ENCODE data around the gene DPYSL3. TPM values are rescaled to one million over a fixed set of nuclear protein-coding genes. Genes with fewer than 3 reads are reported as not detected.

Gene DPYSL3
- total and polyA plus RNA-seq, 5 experiments from 2014 or later, result not detected

DNA sequence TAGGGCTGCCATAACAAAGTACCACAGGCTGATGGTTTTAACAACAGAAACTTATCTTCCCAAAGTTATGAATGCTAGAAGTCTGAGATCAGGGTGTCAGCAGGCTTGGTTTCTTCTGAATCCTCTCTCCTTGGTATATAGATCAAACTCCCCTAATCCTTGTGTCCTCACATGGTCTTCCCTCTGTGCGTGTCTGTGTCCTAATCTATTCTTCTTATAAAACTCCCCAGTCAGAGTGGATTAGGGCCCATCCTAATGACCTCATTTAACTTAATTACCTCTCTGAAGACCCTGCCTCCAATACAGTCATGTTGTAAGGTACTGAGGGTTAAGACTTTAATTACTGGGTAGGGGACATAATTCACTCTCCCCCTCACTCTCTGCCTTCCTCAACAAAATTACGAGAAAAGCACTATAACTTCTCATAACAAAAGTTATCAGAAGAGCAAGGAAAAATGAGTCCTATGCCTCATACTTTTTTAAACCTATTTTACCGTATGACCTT lies 68.6 kb downstream of the DPYSL3 start:
- no peak for ATAC-seq
- Mint-ChIP-seq H3K4me1 (no peaks in the 10 kb centered on the region), H3K9me3 (peaks cover 0 to 3% (median 0%) of the 10 kb centered on the region in 9 donors), H3K36me3 (no peaks in the 10 kb centered on the region), H3K4me3 (no peak overlapping the region), H3K27me3 (peaks cover 3 to 24% (median 7%) of the 10 kb centered on the region in 5 donors), H3K27ac (no peak overlapping the region)
- POLR2A ChIA-PET, result no interaction called here
- DNase-seq, result no peak

DNA sequence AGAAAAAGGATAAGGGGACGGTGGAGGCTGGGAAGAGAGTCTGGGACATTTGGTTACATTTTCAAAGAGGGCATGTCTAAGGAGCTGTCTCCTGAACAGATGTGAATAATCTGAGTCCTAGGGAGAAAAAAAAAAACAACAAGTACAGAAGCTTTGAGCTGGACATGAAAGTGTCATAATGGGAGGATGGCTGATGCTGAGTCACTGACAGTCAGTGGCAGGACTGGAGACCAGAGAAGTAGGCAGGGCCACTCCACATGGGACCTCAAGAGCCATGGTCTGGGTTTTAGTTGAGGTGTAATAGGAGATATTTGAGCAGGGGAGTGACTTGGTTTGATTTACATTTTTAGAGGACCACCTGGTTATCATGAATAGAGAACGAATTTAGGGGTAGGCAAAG lies 70.6 kb downstream of the DPYSL3 start:
- POLR2A ChIA-PET, result no interaction called here
- no peak for ATAC-seq

DNA sequence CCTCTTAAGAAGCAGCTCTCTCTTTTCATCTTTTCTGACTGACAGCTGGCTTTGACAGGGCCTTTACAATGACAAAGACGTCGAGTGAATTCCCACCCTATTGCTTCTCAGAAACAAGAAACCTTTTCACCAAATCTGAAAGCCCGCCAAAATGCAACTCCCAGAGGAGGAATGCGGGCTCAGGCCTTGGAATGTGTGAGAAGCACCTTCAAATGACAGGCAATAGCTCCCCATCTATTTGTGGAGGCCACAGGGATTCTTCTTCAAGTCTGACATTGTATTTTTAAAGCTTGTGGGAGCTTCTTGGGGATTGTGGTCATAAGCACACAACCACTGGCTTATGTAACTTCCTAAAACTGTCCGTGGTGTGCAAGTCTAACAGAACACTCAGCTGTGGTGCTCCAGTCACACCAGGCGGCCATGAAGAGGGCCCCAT lies 72.7 kb downstream of the DPYSL3 start:
- DNase-seq (no peak), ATAC-seq (no peak)
- POLR2A ChIA-PET, result no interaction called here
- Mint-ChIP-seq H3K27me3 (peaks cover 2 to 26% (median 3%) of the 10 kb centered on the region in 5 donors), H3K4me3 (no peak overlapping the region), H3K27ac (no peak overlapping the region), H3K4me1 (no peaks in the 10 kb centered on the region), H3K36me3 (no peaks in the 10 kb centered on the region), H3K9me3 (no peaks in the 10 kb centered on the region)

More for the DNA sequence above, 70.6 kb downstream of the DPYSL3 start:
- no peak for DNase-seq
- Mint-ChIP-seq H3K4me1 (no peaks in the 10 kb centered on the region), H3K4me3 (no peak overlapping the region), H3K9me3 (peaks cover 0 to 3% (median 0%) of the 10 kb centered on the region in 9 donors), H3K27ac (no peak overlapping the region), H3K36me3 (no peaks in the 10 kb centered on the region), H3K27me3 (peaks cover 3 to 28% (median 7%) of the 10 kb centered on the region in 5 donors)

DNA sequence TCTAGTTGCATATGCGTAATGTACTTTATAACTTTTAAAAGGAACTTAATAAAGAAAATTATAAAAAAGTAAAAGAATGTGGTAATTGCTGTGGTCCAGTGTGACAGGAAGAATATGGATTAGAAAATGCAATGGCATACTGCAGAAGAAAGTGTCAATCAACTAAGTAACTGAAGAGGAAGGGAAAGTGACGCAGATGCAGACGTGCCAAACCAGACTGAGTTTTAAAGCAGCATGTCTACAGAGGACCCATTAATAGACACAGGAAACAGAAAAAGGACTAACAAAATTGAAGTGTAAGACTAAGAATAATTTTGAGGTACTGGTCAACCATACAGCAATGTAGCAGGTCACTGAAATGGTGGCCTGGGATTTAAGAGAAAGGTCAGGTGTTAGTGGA lies 73.3 kb downstream of the DPYSL3 start:
- no peaks in the 10 kb centered on the region for H3K4me1 Mint-ChIP-seq
- DNase-seq (no peak), ATAC-seq (no peak)
- H3K27me3 Mint-ChIP-seq, result peaks cover 2 to 20% (median 3%) of the 10 kb centered on the region in 5 donors
- no peak overlapping the region for H3K4me3 Mint-ChIP-seq
- POLR2A ChIA-PET, result no interaction called here
- no peaks in the 10 kb centered on the region for H3K36me3 Mint-ChIP-seq
- H3K27ac Mint-ChIP-seq, result no peak overlapping the region
- no peaks in the 10 kb centered on the region for H3K9me3 Mint-ChIP-seq

DNA sequence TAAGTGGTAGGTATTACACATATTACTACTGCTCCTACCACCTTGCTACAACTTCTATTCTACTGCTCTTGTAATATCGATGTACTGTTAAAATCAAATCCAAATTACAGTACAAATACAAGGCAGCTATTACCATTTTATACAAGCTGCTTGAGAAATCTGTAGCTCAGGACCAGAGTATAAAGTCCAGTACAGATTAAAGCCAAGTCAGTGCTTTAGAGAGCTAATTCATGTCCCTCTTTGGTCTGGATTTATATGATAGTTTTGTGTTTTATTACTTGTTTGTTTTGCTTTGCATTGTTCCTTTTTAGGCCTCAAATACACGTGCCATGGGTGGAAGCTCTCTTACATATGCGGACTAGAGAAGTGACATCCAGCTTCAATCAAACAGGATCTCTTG lies 75.8 kb downstream of the DPYSL3 start:
- Mint-ChIP-seq H3K4me1 (no peaks in the 10 kb centered on the region), H3K27me3 (peaks cover 2 to 22% (median 4%) of the 10 kb centered on the region in 5 donors), H3K36me3 (no peaks in the 10 kb centered on the region), H3K4me3 (no peak overlapping the region), H3K27ac (no peak overlapping the region), H3K9me3 (no peaks in the 10 kb centered on the region)
- DNase-seq, result no peak
- no peak for ATAC-seq
- POLR2A ChIA-PET, result no interaction called here

DNA sequence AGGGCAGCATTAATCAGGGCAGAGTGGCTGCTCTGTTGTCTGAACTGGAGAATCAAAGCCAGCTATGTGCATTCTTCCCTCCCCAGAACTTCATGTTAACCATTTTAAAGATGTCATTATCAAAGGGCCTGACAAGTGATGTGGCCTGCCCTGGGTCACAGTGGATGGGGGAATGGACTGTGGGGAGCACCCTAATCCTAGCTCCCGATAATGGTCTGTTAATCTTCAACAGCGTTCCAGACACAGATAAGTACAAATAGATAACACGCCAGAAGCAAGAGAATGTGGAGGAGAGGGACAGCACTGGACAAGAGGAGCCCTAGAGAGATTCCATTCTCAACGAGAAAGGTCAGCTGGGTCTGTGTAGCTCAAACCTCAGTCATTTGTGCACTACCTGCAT lies 77.5 kb downstream of the DPYSL3 start:
- POLR2A ChIA-PET, result no interaction called here
- H3K36me3 Mint-ChIP-seq, result no peaks in the 10 kb centered on the region
- H3K27me3 Mint-ChIP-seq, result peaks cover 3 to 22% (median 6%) of the 10 kb centered on the region in 5 donors
- H3K9me3 Mint-ChIP-seq, result no peaks in the 10 kb centered on the region
- ATAC-seq, result no peak
- no peak for DNase-seq
- no peak overlapping the region for H3K4me3 Mint-ChIP-seq
- H3K4me1 Mint-ChIP-seq, result no peaks in the 10 kb centered on the region
- no peak overlapping the region for H3K27ac Mint-ChIP-seq

DNA sequence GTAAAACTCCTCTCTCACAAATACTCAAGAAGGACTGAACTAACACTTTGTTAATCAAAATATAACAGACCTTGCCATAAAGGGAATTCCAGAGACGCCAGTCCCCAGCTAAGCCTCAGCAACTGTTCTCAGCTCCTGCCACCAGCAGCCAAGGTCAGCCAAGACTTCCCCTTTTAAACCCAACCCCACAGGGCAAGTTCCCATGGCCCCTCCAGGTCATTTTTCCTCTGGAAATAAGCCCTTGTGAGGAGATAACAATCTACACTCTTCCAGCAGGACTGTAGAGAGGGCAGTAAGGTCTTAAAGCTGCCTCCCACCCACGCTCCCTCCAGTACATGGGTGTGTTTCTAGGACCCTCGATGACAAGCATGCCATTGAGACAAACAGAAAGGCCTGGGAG lies 78.3 kb downstream of the DPYSL3 start:
- Mint-ChIP-seq H3K9me3 (no peaks in the 10 kb centered on the region), H3K36me3 (no peaks in the 10 kb centered on the region), H3K4me3 (no peak overlapping the region), H3K27me3 (peaks cover 3 to 22% (median 6%) of the 10 kb centered on the region in 5 donors), H3K4me1 (no peaks in the 10 kb centered on the region), H3K27ac (no peak overlapping the region)
- DNase-seq, result no peak
- POLR2A ChIA-PET, result no interaction called here
- no peak for ATAC-seq

DNA sequence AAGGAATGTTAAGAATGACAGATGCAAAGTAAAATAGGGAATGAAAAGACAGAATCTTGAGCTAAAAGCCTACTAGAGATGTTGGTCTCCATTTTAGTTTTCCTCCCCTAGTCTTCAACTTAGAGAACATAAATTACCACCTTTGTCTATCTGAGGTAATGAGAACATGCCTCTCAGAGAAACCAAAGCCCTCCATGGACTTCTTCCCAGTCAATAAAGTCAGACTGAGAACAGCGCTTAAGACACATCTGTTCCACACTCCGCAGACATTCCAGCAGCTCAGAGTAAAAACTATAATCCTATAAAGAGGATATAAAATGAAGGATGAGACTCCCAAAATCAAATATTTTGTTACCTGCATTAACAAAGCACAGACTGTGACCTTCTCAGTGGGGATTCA lies 79.2 kb downstream of the DPYSL3 start:
- H3K9me3 Mint-ChIP-seq, result no peaks in the 10 kb centered on the region
- no peak overlapping the region for H3K4me3 Mint-ChIP-seq
- H3K27me3 Mint-ChIP-seq, result peaks cover 3 to 22% (median 8%) of the 10 kb centered on the region in 5 donors
- ATAC-seq, result no peak
- no peaks in the 10 kb centered on the region for H3K4me1 Mint-ChIP-seq
- no peaks in the 10 kb centered on the region for H3K36me3 Mint-ChIP-seq
- no peak for DNase-seq
- POLR2A ChIA-PET, result no interaction called here
- no peak overlapping the region for H3K27ac Mint-ChIP-seq

DNA sequence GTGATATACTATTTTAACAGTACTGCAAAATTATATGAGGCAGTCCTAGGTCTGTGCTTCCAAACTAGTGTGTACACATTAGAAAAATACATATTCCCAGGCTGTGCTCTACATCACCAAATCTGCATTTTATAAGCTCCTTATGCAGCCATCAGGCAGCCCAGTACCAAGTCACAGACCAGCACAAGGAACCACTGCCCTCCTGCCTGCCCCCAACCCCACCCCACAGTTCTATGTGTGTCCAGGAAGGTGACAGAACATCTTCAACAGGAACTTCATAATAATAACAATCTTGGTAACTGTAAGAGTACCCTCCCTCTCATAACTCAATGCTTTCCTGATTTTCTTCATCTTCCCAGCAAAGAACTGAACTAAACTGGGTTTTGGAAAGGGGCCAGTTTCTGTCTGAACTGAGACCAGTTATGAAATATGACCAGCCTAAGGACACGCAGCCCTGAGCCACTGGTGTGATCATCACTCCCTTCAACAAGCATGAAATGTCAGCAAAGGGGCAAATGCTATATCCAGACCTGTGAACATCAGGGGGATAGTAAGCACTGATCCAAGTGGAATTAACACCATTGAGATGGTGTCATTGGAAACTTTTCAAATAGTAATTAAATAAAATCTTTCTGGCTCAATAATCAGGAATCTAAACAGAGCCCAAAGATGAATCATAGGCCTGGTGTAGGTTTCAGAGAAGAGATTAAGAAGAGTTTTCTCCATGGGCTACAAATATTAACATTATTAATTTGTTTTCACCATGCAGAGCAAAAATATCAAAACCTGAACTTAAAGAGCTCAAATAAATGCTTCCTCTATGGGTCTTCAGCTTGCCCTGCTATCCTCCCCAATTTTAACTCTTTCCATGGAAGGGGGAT lies 82.1 kb downstream of the DPYSL3 start:
- Mint-ChIP-seq H3K36me3 (no peaks in the 10 kb centered on the region), H3K4me3 (no peak overlapping the region), H3K4me1 (no peaks in the 10 kb centered on the region), H3K27ac (peak overlapping the region in 1 of 10 donors; percentile 1), H3K27me3 (peaks cover 3 to 13% (median 9%) of the 10 kb centered on the region in 5 donors), H3K9me3 (no peaks in the 10 kb centered on the region)
- no peak for ATAC-seq
- POLR2A ChIA-PET, result no interaction called here
- DNase-seq, result no peak

DNA sequence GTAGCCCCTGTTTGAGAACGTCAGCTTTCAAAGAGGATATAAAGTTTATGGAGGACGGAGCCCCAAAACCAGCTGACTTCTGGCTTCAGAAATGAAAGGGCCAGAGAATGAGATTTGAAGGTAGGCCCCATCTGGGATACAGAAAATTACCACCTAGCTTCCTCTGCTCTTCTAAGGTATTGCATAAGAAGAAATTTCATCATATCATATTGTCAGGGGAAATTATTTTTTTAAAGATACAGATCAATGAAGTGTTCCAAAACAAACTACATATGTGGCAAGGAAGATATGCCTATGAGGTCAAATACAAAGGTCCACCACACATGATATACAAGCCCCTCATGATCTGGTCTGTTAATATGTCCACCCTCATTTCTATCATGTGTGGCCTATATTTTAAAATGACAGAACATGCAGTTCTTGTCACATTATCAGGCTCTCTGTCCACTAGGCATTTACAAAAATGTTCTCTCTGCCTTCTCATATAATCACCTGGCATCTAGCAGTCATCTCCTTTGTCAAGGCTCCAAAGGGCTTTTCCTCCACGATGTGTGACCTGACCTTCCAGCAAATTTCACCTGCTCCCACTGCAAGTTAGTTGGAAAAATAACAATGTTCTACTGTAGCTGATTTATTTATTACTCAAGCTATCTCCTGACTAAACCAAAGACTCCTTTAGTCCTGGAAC lies 83.1 kb downstream of the DPYSL3 start:
- Mint-ChIP-seq H3K9me3 (peaks cover 0 to under 1% (median 0%) of the 10 kb centered on the region in 9 donors), H3K27me3 (peaks cover 4 to 13% (median 9%) of the 10 kb centered on the region in 5 donors), H3K4me1 (no peaks in the 10 kb centered on the region), H3K4me3 (no peak overlapping the region), H3K36me3 (no peaks in the 10 kb centered on the region), H3K27ac (no peak overlapping the region)
- POLR2A ChIA-PET, result no interaction called here
- DNase-seq (no peak), ATAC-seq (no peak)

DNA sequence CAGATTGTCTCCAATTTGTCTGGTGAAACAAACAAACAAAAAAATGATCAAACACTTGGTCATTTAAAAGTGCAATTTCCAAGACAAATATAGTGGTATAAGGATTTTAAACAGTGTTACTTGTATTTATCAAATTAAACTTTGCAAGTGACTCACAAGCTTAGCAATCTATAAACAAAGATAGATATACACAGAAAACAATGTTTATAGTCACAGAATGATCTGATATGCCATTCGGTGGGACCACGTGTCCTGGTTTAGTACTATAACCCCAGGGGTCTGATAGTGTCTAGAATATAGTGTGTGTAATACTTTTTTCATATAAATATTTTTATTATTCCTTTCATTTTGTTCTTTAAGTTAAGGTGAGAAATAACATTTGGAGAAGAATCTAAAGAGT lies 91.3 kb downstream of the DPYSL3 start:
- Mint-ChIP-seq H3K4me3 (no peak overlapping the region), H3K9me3 (peaks cover 0 to 2% (median 0%) of the 10 kb centered on the region in 9 donors), H3K36me3 (no peaks in the 10 kb centered on the region), H3K27ac (no peak overlapping the region), H3K4me1 (no peaks in the 10 kb centered on the region), H3K27me3 (peaks cover 2 to 37% (median 10%) of the 10 kb centered on the region in 5 donors)
- POLR2A ChIA-PET, result no interaction called here
- DNase-seq, result no peak
- no peak for ATAC-seq

DNA sequence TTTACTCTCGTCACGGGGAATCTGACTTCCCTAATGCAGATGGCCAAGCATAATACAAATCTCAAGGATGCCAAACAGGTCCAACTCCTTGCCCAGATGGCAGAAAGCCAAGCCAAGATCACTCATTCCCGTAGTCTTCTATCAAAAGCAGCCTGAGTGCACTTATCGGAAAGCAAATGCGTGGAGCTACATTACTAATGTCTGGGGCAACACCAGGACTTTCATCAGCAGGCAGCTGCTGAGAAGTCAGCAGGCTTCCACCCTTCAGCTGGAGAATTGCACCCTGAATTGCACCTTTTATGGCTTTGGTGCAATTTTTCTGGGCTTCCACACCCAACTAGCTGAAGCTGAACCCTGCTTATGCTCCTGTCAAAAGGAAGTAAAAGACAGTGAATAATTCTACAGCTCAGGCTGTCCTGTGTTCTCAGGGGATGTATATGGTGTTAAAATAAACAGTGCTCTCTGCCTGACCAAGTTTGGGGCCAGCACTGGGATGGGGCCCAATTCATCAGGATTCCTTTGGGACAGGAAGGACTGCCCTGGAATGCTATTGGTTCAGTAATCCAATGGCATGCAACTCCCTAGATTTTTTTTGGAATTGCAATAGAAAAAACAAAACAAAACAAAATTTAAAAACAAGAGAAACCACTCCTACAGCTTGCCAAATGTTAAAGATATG lies 92.6 kb downstream of the DPYSL3 start:
- Mint-ChIP-seq H3K4me3 (no peak overlapping the region), H3K36me3 (no peaks in the 10 kb centered on the region), H3K4me1 (no peaks in the 10 kb centered on the region), H3K27me3 (peaks cover 2 to 38% (median 10%) of the 10 kb centered on the region in 5 donors), H3K9me3 (peaks cover 0 to 2% (median 0%) of the 10 kb centered on the region in 9 donors), H3K27ac (no peak overlapping the region)
- ATAC-seq (no peak), DNase-seq (no peak)
- POLR2A ChIA-PET, result no interaction called here

DNA sequence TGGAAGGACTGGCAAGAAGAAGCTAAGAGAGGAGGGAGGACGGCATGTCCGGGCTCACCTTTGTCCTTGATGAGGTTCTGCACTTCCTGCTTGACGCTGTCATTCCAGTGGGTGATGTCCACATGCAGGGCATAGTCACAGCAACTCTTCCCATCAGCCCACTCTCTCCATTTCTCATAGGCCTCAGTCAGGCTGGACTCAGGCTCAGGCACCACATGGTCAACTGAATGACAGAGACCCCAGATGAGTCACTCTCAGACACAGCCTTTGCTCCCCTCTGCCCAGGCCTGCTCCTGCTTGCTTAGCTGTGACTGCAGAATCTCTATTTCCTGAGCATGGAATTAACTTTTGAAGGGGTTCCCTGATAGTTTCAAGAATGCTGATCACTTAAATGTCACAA lies 94.2 kb downstream of the DPYSL3 start:
- no peaks in the 10 kb centered on the region for H3K36me3 Mint-ChIP-seq
- no peak overlapping the region for H3K27ac Mint-ChIP-seq
- no peak overlapping the region for H3K4me3 Mint-ChIP-seq
- ATAC-seq, result no peak
- no peak for DNase-seq
- H3K4me1 Mint-ChIP-seq, result no peaks in the 10 kb centered on the region
- peaks cover 0 to 2% (median 0%) of the 10 kb centered on the region in 9 donors for H3K9me3 Mint-ChIP-seq
- H3K27me3 Mint-ChIP-seq, result peaks cover under 1 to 36% (median 6%) of the 10 kb centered on the region in 5 donors
- POLR2A ChIA-PET, result no interaction called here

Measured in naive thymus-derived CD8-positive, alpha-beta T cell (primary cell).